Astrocyte of the spinal cord (primary cell): ENCODE measurements around the gene SPATA32.

Experiments
- DNase-seq: peaks from one replicate; pipeline ENCODE4 v3.0.0; 2011; ENCODE audit warnings: low read depth, low spot score
- H3K4me3 ChIP-seq: 2 replicates; pipeline ENCODE4 v1.5.1; 2011; ENCODE audit warnings: low read depth, mild to moderate bottlenecking, low read length, moderate library complexity
- in situ Hi-C: cut with HindIII; loops from 2 replicates; pipeline ENCODE4 v1.10.0; 2017; ENCODE audit warnings: low sequenced_read_pairs
- TF ChIP-seq, protein P1 (sequence below): IDR thresholded peaks from 2 replicates; pipeline ENCODE4 v1.5.1; 2012; ENCODE audit warnings: low read depth, mild to moderate bottlenecking, low read length, inconsistent platforms

SPATA32 gene

DNA sequence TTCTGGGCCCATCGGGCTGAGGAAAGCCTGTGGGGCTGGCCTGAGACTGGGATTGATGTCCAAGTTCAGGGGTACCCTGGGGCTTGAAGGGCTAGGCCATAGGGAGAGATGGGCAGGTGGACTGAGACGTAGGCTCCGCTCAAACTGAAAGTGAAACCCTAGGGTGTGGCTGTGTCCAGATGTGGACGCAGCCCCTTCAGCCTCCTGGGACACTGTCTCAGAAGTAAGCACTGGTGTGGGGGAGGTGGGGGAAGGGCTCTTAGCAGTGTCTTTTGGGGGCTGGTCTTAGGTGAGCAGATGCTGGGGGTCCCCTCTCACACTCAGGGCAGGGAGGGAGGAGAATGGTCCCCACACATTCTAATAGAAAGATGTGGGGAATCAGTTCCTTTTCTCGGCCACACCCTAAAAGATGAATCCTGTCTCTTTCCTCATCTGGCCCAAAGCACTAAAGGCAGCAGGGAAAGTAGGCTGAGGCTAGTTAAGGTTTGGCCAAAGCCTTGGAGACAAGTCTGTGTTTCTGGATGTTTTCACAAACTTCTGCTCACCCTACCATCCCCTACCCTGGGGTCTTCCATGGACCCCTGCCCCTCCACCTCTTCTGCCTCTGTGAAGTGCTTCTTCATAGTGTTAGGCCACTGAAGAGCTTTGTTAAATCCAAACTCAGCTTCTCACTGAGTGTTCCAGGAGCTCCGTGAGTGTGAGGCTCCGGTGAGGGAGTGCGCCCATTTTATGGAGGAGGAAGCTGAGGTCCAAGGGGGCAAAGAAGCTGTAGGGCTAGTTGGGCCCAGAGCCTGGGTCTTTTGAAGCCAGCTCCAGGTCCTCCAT lies 34.6 kb downstream of the SPATA32 start:
- no peak for DNase-seq
- TF ChIP-seq, protein P1, sequence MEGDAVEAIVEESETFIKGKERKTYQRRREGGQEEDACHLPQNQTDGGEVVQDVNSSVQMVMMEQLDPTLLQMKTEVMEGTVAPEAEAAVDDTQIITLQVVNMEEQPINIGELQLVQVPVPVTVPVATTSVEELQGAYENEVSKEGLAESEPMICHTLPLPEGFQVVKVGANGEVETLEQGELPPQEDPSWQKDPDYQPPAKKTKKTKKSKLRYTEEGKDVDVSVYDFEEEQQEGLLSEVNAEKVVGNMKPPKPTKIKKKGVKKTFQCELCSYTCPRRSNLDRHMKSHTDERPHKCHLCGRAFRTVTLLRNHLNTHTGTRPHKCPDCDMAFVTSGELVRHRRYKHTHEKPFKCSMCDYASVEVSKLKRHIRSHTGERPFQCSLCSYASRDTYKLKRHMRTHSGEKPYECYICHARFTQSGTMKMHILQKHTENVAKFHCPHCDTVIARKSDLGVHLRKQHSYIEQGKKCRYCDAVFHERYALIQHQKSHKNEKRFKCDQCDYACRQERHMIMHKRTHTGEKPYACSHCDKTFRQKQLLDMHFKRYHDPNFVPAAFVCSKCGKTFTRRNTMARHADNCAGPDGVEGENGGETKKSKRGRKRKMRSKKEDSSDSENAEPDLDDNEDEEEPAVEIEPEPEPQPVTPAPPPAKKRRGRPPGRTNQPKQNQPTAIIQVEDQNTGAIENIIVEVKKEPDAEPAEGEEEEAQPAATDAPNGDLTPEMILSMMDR, result no peak
- in situ Hi-C loops, result no loop called here
- no peak overlapping the region for H3K4me3 ChIP-seq

DNA sequence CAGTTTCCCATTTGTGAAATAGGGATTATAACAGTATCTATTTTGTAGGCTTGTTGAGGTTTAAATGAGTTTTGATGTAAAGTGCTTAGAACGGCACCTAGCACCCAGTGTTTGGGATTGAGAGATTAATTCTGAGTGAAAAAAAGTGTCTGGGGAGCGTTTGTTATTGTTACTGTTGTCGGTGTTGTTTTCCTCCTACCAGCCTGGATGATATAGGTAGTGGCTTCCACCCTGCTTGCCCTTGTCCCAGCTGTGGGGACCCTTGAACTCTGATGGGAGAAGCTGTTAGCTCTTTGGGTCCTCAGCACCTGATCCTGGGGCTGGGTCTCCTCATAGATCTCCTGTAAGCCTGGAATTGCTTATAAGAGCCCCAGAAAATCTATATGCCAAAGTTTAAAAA lies 35.3 kb downstream of the SPATA32 start:
- H3K4me3 ChIP-seq, result no peak overlapping the region
- no peak for DNase-seq
- in situ Hi-C loops, result no loop called here
- TF ChIP-seq, protein P1, result no peak

DNA sequence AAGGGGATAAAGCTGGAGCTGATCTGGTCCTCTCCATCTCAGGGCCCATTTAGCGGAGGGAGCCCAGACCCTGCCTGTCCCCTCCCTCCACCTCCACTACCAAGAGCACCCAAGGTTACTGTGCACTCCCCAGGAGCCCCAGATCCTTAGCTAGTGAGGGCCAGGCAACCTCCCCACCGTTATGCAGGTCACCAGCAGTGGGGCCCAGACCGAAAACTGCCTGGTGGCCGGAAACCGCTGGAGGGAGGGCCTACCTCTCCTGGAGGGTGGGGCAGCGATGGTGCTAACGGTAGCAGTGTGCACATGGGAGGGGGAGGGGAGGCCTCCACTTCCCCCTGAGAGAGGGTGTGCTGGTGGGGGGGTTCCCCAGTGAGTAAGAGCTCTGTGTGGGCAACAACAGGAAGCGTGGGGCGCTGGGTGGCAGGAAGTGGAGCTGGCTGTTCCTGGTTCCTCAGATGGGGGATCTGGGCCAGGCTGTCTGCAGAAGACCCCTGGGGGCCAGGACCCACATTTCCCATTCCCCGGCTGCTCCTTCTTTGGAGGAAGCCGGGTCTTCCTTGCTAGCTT lies 35.8 kb downstream of the SPATA32 start:
- TF ChIP-seq, protein P1, result no peak
- in situ Hi-C loops, result no loop called here
- no peak overlapping the region for H3K4me3 ChIP-seq

DNA sequence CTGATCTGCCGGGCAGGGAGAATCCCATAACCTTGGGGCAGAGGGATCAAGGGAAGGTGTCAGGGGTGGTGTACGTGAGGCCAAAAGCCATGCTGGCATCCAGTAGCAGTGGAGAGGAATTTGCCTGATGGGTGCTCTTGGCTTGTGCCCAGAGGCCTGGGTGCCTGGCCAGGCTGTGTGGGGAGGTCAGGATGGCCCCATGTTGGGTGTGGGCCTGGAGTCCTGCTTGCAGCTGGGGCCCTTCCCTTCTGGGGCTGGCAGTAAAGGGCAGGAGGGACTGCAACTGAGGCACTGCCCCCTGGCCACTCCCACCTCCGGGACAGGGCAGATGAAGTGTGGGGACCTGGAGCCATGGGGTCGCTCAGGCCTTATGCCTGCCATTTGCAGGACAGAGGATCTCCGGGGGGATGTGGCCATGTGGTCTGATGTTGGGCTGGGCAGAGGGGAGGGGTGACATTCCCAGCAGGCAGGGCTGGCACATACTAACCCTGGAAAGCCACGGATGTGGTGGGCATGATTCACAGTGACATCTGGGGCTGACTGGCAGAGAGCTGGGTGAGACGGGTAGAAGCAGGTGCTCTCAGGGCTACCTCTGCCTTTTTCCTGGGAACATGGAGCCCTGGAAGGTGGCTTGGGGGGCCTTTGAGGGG lies 36.7 kb downstream of the SPATA32 start:
- TF ChIP-seq, protein P1, result no peak
- H3K4me3 ChIP-seq, result no peak overlapping the region
- in situ Hi-C loops, result no loop called here
- DNase-seq, result no peak

More for the DNA sequence above, 35.8 kb downstream of the SPATA32 start:
- DNase-seq, result no peak

DNA sequence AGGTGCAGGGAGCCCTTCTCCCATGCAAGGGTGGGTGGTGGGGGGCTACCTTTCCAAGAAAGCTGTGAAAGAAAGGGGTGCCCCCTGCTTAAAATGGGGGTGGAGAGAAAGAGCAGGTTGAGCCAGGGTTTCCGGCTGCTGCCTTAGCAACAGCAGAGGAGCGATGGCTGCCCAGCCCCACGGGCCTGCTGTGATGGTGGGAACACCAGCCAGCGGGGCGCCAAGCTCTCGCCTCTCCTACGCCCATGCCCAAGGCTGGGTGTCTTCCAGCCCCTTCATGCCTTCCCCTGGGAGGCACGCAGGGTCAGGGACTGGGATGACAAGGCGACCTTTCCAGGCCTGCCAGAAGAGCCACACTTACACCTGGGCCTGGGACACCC lies 37.2 kb downstream of the SPATA32 start:
- DNase-seq, result no peak
- H3K4me3 ChIP-seq, result no peak overlapping the region
- in situ Hi-C loops, result no loop called here
- TF ChIP-seq, protein P1, result no peak

DNA sequence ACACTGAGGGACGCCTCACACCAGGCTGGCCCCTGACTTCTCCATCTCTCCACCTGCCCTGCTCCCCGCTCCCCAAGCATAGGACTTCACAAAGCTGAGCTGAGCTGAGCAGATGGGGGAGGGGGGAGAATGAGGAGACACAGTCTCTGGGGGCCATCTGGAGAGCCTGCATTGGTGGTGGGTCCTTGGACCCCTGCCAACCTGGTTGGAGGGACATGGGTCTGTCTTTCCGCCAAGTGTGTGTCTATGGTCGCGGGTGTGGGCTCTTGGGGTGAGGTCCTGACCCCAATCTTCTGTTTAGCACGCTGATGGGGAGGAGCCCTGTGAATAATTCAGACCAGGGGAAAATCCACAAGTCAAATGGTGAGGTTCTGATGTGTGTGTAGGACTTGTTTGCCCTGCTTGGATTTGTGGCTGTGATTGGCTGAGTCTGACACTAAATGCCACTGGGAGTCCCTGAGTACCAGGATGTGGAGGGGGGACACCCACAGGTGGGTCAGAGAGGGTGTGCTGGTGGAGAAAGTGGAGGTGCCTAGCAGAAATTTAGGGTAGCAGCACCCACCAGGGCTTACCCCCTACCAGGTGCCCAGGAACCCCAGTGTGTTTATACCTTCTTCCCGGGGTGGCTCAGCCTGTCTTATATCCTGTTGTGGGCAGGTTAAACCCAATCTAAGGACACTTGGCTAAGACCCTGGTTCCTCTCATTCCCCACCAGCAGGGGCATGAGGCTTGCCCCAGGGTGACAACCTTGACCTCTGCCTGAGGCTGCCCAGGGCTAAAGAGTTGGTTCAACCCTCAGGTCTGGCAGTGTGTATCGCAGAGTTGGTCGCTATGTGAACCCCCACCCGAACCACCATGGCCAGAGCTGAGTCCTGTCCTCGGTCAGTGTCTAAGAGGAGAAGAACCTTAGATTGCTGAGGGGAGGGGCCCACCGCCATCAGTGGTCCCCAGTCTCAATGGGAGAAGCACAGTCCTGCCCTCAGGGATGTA lies 38.1 kb downstream of the SPATA32 start:
- DNase-seq, result no peak
- in situ Hi-C loops, result no loop called here
- no peak overlapping the region for H3K4me3 ChIP-seq
- TF ChIP-seq, protein P1, result no peak
